RWPE2 (cell line): ENCODE results near the gene IDH3G.

Experiments
- ATAC-seq: fragments of 200-7000 bp; cut with Tn5 transposase; 3 replicates; pipeline ENCODE4 v1.9.1; 2021; ENCODE audit warnings: low read depth
- DNase-seq: peaks from one replicate; pipeline ENCODE4 v3.0.0-alpha.2; 2020; ENCODE audit warnings: low spot score
- H3K27ac ChIP-seq: fragments of 450-650 bp; 2 replicates; pipeline ENCODE4 v1.5.1; 2017; ENCODE audit warnings: mild to moderate bottlenecking; ENCODE audit not compliant: poor library complexity, severe bottlenecking
- H3K27me3 ChIP-seq: fragments of 250-450 bp; sonication (Bioruptor Pico); 2 replicates; pipeline ENCODE4 v1.5.1; 2021; ENCODE audit warnings: mild to moderate bottlenecking, moderate library complexity; ENCODE audit not compliant: insufficient read depth, poor library complexity, severe bottlenecking
- H3K36me3 ChIP-seq: fragments of 250-450 bp; sonication (Bioruptor Pico); 2 replicates; pipeline ENCODE4 v1.5.1; 2020; ENCODE audit warnings: low read depth, mild to moderate bottlenecking, moderate library complexity
- H3K4me1 ChIP-seq: fragments of 250-450 bp; sonication (Bioruptor Pico); 2 replicates; pipeline ENCODE4 v1.5.1; 2021; ENCODE audit warnings: mild to moderate bottlenecking, moderate library complexity; ENCODE audit not compliant: insufficient read depth, poor library complexity, severe bottlenecking
- H3K4me3 ChIP-seq: fragments of 250-450 bp; sonication (Bioruptor Pico); 2 replicates; pipeline ENCODE4 v1.5.1; 2021; ENCODE audit warnings: mild to moderate bottlenecking, moderate library complexity; ENCODE audit not compliant: severe bottlenecking
- H3K9me3 ChIP-seq: fragments of 250-450 bp; sonication (Bioruptor Pico); 2 replicates; pipeline ENCODE4 v1.5.1; 2021; ENCODE audit warnings: mild to moderate bottlenecking, moderate library complexity; ENCODE audit not compliant: severe bottlenecking
- CTCF ChIP-seq: fragments of 450-650 bp; IDR thresholded peaks from one replicate; pipeline ENCODE4 v1.5.1; 2017; ENCODE audit warnings: mild to moderate bottlenecking, moderate library complexity; ENCODE audit not compliant: poor library complexity, severe bottlenecking

The IDH3G gene

DNA sequence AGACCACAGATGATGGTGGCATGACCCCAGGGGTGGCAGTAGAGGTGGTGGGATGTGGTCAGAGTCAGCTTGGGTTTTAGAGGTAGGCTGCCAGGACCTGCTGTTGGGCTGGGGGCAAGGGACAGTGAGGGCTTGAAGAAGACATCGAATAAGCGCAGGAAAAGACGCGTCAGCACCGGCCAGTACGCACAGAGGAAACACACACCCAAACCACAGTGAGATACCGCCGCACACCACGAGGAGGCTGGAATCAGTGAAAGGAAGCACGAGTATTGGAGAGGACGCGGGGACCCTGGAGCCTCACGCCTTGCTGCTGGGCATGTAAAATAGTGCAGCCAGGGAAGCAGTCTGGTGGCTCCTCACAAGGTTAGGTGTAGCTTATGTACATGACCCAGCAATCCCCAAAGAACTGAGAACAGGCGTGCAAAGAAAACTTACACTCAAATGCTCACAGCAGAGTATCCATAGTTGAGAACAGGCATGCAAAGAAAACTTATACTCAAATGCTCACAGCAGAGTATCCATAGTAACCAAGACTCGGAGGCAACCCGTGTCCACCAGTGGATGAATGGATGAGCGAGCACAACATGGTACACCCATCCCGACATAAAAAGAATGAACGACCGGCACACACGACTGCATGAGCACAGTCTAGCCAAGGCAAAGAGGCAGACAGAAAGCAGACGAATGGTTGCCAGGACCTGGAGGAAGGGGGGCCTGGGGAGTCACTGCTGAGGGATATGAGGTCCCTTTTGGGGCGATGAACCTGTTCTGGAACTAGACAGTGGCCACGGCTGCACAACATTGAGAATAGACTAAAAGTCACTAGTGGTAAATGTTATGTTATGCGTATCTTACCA lies 22.9 kb upstream of the IDH3G start:
- H3K4me3 ChIP-seq: no peak overlapping the region
- no peak overlapping the region for H3K27ac ChIP-seq
- DNase-seq (no peak), ATAC-seq (no peak)
- no peaks in the 10 kb centered on the region for H3K4me1 ChIP-seq
- no peaks in the 10 kb centered on the region for H3K36me3 ChIP-seq
- H3K27me3 ChIP-seq: no peaks in the 10 kb centered on the region
- H3K9me3 ChIP-seq: no peaks in the 10 kb centered on the region
- TF ChIP-seq CTCF: no peak

- Histone ChIP-seq H3K27ac (no peak overlapping the region), H3K27me3 (no peaks in the 10 kb centered on the region), H3K4me1 (no peaks in the 10 kb centered on the region), H3K9me3 (no peaks in the 10 kb centered on the region), H3K4me3 (no peak overlapping the region), H3K36me3 (no peaks in the 10 kb centered on the region)
- ATAC-seq (no peak), DNase-seq (no peak)
- no peak for TF ChIP-seq CTCF
Observed at GRCh38 chrX:153814591-153815315, 20.6 kb upstream of the IDH3G start.

DNA sequence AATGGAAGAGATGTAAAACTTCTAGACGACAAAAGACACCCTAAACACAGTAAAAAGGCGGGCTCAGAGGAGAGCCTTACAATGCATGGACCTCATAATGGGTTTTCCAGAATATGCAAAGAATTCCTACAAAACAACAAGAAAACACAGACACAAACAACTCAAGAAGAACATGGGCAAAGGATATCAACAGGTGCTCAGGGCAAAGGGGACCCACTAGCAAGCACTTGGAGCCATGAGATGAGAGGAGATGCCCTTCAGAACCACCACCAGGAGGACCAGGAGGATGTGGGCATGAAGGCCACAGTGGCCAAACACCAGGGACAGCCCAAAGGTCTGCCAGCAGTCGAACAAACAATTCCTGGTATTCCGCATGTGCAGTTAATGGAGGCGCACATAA lies 19.0 kb upstream of the IDH3G start:
- H3K4me3 ChIP-seq: no peak overlapping the region
- no peaks in the 10 kb centered on the region for H3K9me3 ChIP-seq
- ATAC-seq (no peak), DNase-seq (no peak)
- no peaks in the 10 kb centered on the region for H3K4me1 ChIP-seq
- no peak for TF ChIP-seq CTCF
- no peaks in the 10 kb centered on the region for H3K36me3 ChIP-seq
- H3K27me3 ChIP-seq: no peaks in the 10 kb centered on the region
- no peak overlapping the region for H3K27ac ChIP-seq

DNA sequence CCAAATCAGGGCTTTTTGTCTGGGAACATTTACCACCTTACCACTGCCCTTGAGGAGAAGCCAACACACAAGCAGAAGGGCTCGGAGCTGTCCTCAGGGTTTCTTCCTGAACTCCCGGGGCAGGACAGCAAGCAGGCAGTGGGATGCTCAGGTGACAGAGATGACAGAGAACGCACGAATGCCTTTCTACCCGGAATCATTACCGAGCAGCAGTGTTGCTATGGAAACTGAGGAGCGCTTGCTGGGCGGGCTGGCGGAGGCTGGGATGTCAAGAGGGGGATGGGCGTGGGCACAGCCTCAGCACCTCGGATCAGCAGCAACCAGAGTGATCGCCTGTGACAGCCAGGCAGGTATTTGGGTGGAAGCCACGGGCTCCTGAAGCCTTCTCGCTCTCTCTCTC lies 18.0 kb upstream of the IDH3G start:
- H3K4me3 ChIP-seq: no peak overlapping the region
- DNase-seq: no peak
- no peaks in the 10 kb centered on the region for H3K27me3 ChIP-seq
- H3K27ac ChIP-seq: no peak overlapping the region
- ATAC-seq: no peak
- H3K4me1 ChIP-seq: no peaks in the 10 kb centered on the region
- H3K36me3 ChIP-seq: no peaks in the 10 kb centered on the region
- no peaks in the 10 kb centered on the region for H3K9me3 ChIP-seq
- no peak for TF ChIP-seq CTCF
